Activated gamma-delta T cell treated with anti-CD3 and anti-CD28 coated beads, Interleukin-2, amount 50 U/mL, for 16 hours (primary cell): ENCODE measurements around the gene EPHB4.

ENCODE experiments used
- DNase-seq: peaks from one replicate; pipeline ENCODE4 v3.0.0-alpha.2; 2020; ENCODE audit warnings: low read depth

Gene EPHB4

GRCh38 chr7:100854146-100854895 lies 27.0 kb upstream of the EPHB4 start:
- no peak for DNase-seq

- DNase-seq: peak; percentile 72
These were observed 24.9 kb upstream of the EPHB4 start, which contains the start of gene SLC12A9 for GRCh38 chr7:100852048-100852872. TSS of gene SLC12A9 (plus strand) at chr7:100852713. CDS start at chr7:100854198, 1,485 bp downstream.

GRCh38 chr7:100847360-100847759 lies 20.0 kb upstream of the EPHB4 start:
- DNase-seq: no peak

- no peak for DNase-seq
These were observed 13.3 kb upstream of the EPHB4 start for GRCh38 chr7:100840470-100841100.

- DNase-seq: no peak
These were observed 12.0 kb upstream of the EPHB4 start for GRCh38 chr7:100839361-100839760.

GRCh38 chr7:100837099-100837836 lies 9.9 kb upstream of the EPHB4 start:
- DNase-seq: peak; percentile 62

GRCh38 chr7:100836812-100837098 lies 9.4 kb upstream of the EPHB4 start:
- DNase-seq: no peak

- DNase-seq: no peak
These were observed 8.8 kb upstream of the EPHB4 start for GRCh38 chr7:100835903-100836811.

- no peak for DNase-seq
These were observed 4.9 kb upstream of the EPHB4 start for GRCh38 chr7:100832281-100832633.

GRCh38 chr7:100830396-100830795 lies 3.1 kb upstream of the EPHB4 start:
- DNase-seq: no peak

- no peak for DNase-seq
These were observed 1.9 kb upstream of the EPHB4 start for GRCh38 chr7:100829150-100829716.

GRCh38 chr7:100826514-100827329 lies 601 bp downstream of the EPHB4 start:
- no peak for DNase-seq

GRCh38 chr7:100825751-100826513 lies 1.4 kb downstream of the EPHB4 start:
- DNase-seq: no peak

- no peak for DNase-seq
These were observed 2.1 kb downstream of the EPHB4 start for GRCh38 chr7:100825215-100825671.

- no peak for DNase-seq
These were observed 2.7 kb downstream of the EPHB4 start for GRCh38 chr7:100824499-100825214.

- DNase-seq: no peak
These were observed 3.8 kb downstream of the EPHB4 start for GRCh38 chr7:100823534-100823933.

- DNase-seq: no peak
These were observed 4.2 kb downstream of the EPHB4 start for GRCh38 chr7:100823140-100823525.
